A549 (cell line): ENCODE data around the gene ADAMTS16.

Source experiments
- CTCF ChIP-seq: fragments of >200 bp; sonication (Bioruptor Twin); formaldehyde crosslinking; IDR thresholded peaks from 3 replicates; pipeline ENCODE4 v1.5.1; 2016
- EHMT2 ChIP-seq: fragments of 200-600 bp; sonication (generic); IDR thresholded peaks from 2 replicates; pipeline ENCODE4 v1.6.1; 2016; ENCODE audit warnings: antibody characterized with exemption, low read depth, mild to moderate bottlenecking, moderate library complexity
- KDM1A ChIP-seq: fragments of 200-600 bp; sonication (generic); IDR thresholded peaks from 2 replicates; pipeline ENCODE4 v1.6.1; 2016; ENCODE audit warnings: low read depth, mild to moderate bottlenecking

GRCh38 chr5:5132693-5133295, 7.3 kb upstream of the ADAMTS16 start:
- TF ChIP-seq EHMT2 (no peak), CTCF (no peak), KDM1A (no peak)
